HCT116 (cell line): ENCODE results near the gene BABAM2. TPM values are rescaled to one million over a fixed set of nuclear protein-coding genes. Genes with fewer than 3 reads are reported as not detected.

ENCODE experiments used
- ATAC-seq: fragments of 200-7000 bp; cut with Tn5 transposase; 2 replicates; pipeline ENCODE4 v1.9.1; 2020; ENCODE audit warnings: mild to moderate bottlenecking, moderate library complexity
- BruUV-seq: library from RNA; stranded (reverse); fragments of 400-500 nt; replicated peaks from 2 replicates; lab custom pipeline; 2021; lab: Mats Ljungman, UMichigan
- CTCF ChIA-PET: fragments of 300-600 bp; sonication (Branson Sonifier 250); formaldehyde crosslinking; loops from one replicate; lab custom pipeline; 2021; ENCODE audit warnings: antibody characterized with exemption; lab: Charles Lee
- POLR2A ChIA-PET: fragments of 300-600, 350-600 bp; sonication (Branson Sonifier 250); formaldehyde crosslinking; loops from one replicate; lab custom pipeline; 2021; ENCODE audit warnings: antibody characterized with exemption; lab: Charles Lee
- RAD21 ChIA-PET, 2 experiments: fragments of 300-600 bp; sonication (Branson Sonifier 250); formaldehyde crosslinking; loops; one replicate each; lab custom pipeline; 2023; ENCODE audit warnings: low total read pairs in 2 of 2; ENCODE audit not compliant: uncharacterized antibody in 2 of 2, unreplicated experiment in 2 of 2, low non-redundant PET in 1 of 2; lab: Charles Lee
- DNase-seq: peaks from one replicate; pipeline ENCODE4 v3.0.0-alpha.2; 2010; ENCODE audit warnings: low read depth, low spot score
- H2AFZ ChIP-seq: fragments of 200-600 bp; shearing (Covaris generic), sonication (generic); 2 replicates; pipeline ENCODE4 v1.6.1; 2017; ENCODE audit warnings: low read depth, mixed run types, mixed read lengths, antibody characterized with exemption, low read length; ENCODE audit not compliant: poor library complexity, severe bottlenecking
- H3K27ac ChIP-seq: 2 replicates; pipeline ENCODE4 v1.5.1; 2012; ENCODE audit warnings: low read depth, low read length
- H3K27me3 ChIP-seq: fragments of 200-600 bp; sonication (generic); 2 replicates; pipeline ENCODE4 v1.6.1; 2016; ENCODE audit warnings: mixed run types, low read length, mixed read lengths; ENCODE audit not compliant: insufficient read depth
- H3K36me3 ChIP-seq, 2 experiments: fragments of 200-500 bp in 1 of 2; fragments of 200-600 bp in 1 of 2; sonication (Bioruptor generic) in 1 of 2; sonication (generic) in 1 of 2; 2 replicates each; pipeline versions ENCODE4 v1.5.1 to v1.6.1; 2014 to 2016; ENCODE audit warnings: low read length in 2 of 2, inconsistent platforms in 1 of 2, mixed read lengths in 1 of 2, mixed run types in 1 of 2; ENCODE audit not compliant: insufficient read depth in 2 of 2, control insufficient read depth in 1 of 2
- H3K4me1 ChIP-seq, 2 experiments: fragments of 200-600 bp in 1 of 2; sonication (generic) in 1 of 2; 2 replicates each; pipeline versions ENCODE4 v1.5.1 to v1.6.1; 2012 to 2017; ENCODE audit warnings: low read length in 2 of 2, inconsistent platforms in 1 of 2, mild to moderate bottlenecking in 1 of 2, mixed read lengths in 1 of 2, mixed run types in 1 of 2, moderate library complexity in 1 of 2; ENCODE audit not compliant: insufficient read depth in 2 of 2, control insufficient read depth in 1 of 2
- H3K4me2 ChIP-seq: fragments of 200-600 bp; sonication (generic); 2 replicates; pipeline ENCODE4 v1.6.1; 2017; ENCODE audit warnings: mixed run types, low read length, mixed read lengths
- H3K4me3 ChIP-seq, 2 experiments: fragments of 200-600 bp in 1 of 2; sonication (generic) in 1 of 2; replicated peaks in 1 of 2; 2 replicates each; pipeline ENCODE4 v1.5.1; 2011 to 2016; ENCODE audit warnings: low read length in 2 of 2, control low read depth in 1 of 2, low read depth in 1 of 2, mild to moderate bottlenecking in 1 of 2, mixed read lengths in 1 of 2, mixed run types in 1 of 2
- H3K79me2 ChIP-seq: fragments of 200-600 bp; sonication (generic); 2 replicates; pipeline ENCODE4 v1.6.1; 2017; ENCODE audit warnings: mild to moderate bottlenecking, mixed run types, low read length, moderate library complexity, mixed read lengths; ENCODE audit not compliant: insufficient read depth
- H3K9ac ChIP-seq: fragments of 200-600 bp; sonication (generic); 2 replicates; pipeline ENCODE4 v1.6.1; 2016; ENCODE audit warnings: low read length, mixed read lengths
- H3K9me2 ChIP-seq: fragments of 200-600 bp; sonication (generic), shearing (Covaris generic); 2 replicates; pipeline ENCODE4 v1.6.1; 2017; ENCODE audit warnings: mixed run types, mild to moderate bottlenecking, moderate library complexity; ENCODE audit not compliant: insufficient read depth
- H3K9me3 ChIP-seq, 2 experiments: fragments of 200-500 bp in 1 of 2; fragments of 200-600 bp in 1 of 2; sonication (Bioruptor generic) in 1 of 2; sonication (generic) in 1 of 2; 2 replicates each; pipeline ENCODE4 v1.6.1; 2014 to 2017; ENCODE audit warnings: low read length in 2 of 2, mixed read lengths in 2 of 2, inconsistent platforms in 1 of 2, low read depth in 1 of 2, mild to moderate bottlenecking in 1 of 2, mixed run types in 1 of 2, moderate library complexity in 1 of 2; ENCODE audit not compliant: control insufficient read depth in 1 of 2, insufficient read depth in 1 of 2
- H4K20me1 ChIP-seq: fragments of 200-600 bp; sonication (generic), shearing (Covaris generic); 2 replicates; pipeline ENCODE4 v1.6.1; 2017; ENCODE audit warnings: mixed run types, mild to moderate bottlenecking, moderate library complexity; ENCODE audit not compliant: insufficient read depth
- JUND ChIP-seq: IDR thresholded peaks from 2 replicates; pipeline ENCODE4 v1.6.1; 2012
- POLR2AphosphoS5 ChIP-seq: IDR thresholded peaks from 2 replicates; pipeline ENCODE4 v1.6.1; 2011; ENCODE audit warnings: mild to moderate bottlenecking, low read depth, low read length, moderate library complexity
- TCF7L2 ChIP-seq: IDR thresholded peaks from 2 replicates; pipeline ENCODE4 v1.7.0; 2011; ENCODE audit warnings: borderline replicate concordance, inconsistent platforms; ENCODE audit not compliant: insufficient read depth, insufficient read length; ENCODE audit errors: extremely low read depth
- ZNF274 ChIP-seq: fragments of 200-500 bp; sonication (Bioruptor generic); IDR thresholded peaks from 2 replicates; pipeline ENCODE4 v1.6.1; 2014; ENCODE audit warnings: mild to moderate bottlenecking, low read depth, low read length, inconsistent platforms
- intact Hi-C: fragments of 100-400 bp; cut with micrococcal nuclease; formaldehyde crosslinking; loops from 2 replicates; pipeline ENCODE4 v1.10.0; 2022
- total RNA-seq: library from RNA; stranded (reverse); gene quantifications from one replicate; pipeline ENCODE4 v1.2.1, GENCODE V29; 2021; ENCODE audit not compliant: unreplicated experiment
- TF ChIP-seq, protein P1 (sequence below), 3 experiments: fragments of 200-600 bp in 1 of 3; sonication (generic) in 1 of 3; IDR thresholded peaks in 2 of 3; conservative IDR thresholded peaks in 1 of 3; 2 replicates each; pipeline ENCODE4 v1.5.1; 2012 to 2017; ENCODE audit warnings: low read depth in 2 of 3, low read length in 2 of 3, antibody characterized with exemption in 1 of 3, borderline replicate concordance in 1 of 3, control low read depth in 1 of 3, mild to moderate bottlenecking in 1 of 3, mixed read lengths in 1 of 3, mixed run types in 1 of 3, moderate library complexity in 1 of 3; ENCODE audit not compliant: insufficient read depth in 1 of 3
- TF ChIP-seq, protein P2 (sequence below): IDR thresholded peaks from 2 replicates; pipeline ENCODE4 v1.6.1; 2012; ENCODE audit warnings: low read depth
- TF ChIP-seq, protein P3 (sequence below): IDR thresholded peaks from 2 replicates; pipeline ENCODE4 v1.6.1; 2011; ENCODE audit warnings: mild to moderate bottlenecking, low read length, moderate library complexity; ENCODE audit not compliant: insufficient replicate concordance; ENCODE audit errors: extremely low read depth

BABAM2 gene
- total RNA-seq, 1 experiment from 2014 or later: 23.8 TPM

DNA sequence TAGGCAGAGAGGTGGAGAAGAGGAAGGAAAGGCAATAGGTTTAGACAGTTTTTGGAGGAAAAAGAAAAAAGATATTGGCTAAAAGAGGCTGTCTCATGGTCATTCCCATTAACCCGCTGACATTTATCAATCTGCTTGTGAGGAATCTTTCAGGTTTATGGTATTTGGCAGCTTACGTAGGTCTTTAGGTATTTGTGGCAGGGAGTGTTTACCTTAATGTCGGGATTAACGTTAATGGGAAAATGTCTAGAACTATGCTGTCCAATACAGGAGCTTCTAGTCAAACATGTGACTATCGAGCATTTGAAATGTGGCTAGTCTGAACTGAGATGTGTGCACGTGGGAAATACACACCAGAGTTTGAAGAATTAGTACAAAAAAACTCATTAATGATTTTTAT is 144.2 kb downstream of the BABAM2 start:
- no peak overlapping the region for H3K4me2 ChIP-seq
- CTCF ChIA-PET: no interaction called here
- no peaks in the 10 kb centered on the region for H4K20me1 ChIP-seq
- H3K79me2 ChIP-seq: no peaks in the 10 kb centered on the region
- H3K36me3 ChIP-seq: no peaks in the 10 kb centered on the region
- H3K27ac ChIP-seq: no peak overlapping the region
- BruUV-seq: no TSS peak
- H3K9ac ChIP-seq: no peak overlapping the region
- no peaks in the 10 kb centered on the region for H3K9me2 ChIP-seq
- DNase-seq: no peak
- H3K4me3 ChIP-seq: no peak overlapping the region
- ATAC-seq: no peak
- H3K9me3 ChIP-seq: no peaks in the 10 kb centered on the region
- TF ChIP-seq ZNF274 (no peak), POLR2AphosphoS5 (no peak), TCF7L2 (no peak), JUND (no peak)
- TF ChIP-seq, protein P1, sequence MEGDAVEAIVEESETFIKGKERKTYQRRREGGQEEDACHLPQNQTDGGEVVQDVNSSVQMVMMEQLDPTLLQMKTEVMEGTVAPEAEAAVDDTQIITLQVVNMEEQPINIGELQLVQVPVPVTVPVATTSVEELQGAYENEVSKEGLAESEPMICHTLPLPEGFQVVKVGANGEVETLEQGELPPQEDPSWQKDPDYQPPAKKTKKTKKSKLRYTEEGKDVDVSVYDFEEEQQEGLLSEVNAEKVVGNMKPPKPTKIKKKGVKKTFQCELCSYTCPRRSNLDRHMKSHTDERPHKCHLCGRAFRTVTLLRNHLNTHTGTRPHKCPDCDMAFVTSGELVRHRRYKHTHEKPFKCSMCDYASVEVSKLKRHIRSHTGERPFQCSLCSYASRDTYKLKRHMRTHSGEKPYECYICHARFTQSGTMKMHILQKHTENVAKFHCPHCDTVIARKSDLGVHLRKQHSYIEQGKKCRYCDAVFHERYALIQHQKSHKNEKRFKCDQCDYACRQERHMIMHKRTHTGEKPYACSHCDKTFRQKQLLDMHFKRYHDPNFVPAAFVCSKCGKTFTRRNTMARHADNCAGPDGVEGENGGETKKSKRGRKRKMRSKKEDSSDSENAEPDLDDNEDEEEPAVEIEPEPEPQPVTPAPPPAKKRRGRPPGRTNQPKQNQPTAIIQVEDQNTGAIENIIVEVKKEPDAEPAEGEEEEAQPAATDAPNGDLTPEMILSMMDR (IDR thresholded peaks at IDR 0.05 in 2 of 3, conservative IDR thresholded peaks at IDR 0.05 in 1 of 3; ENCODE audit: borderline replicate concordance in 1 of 3, insufficient read depth in 1 of 3, low read depth in 2 of 3, low read length in 2 of 3): no peak
- H3K4me1 ChIP-seq: no peaks in the 10 kb centered on the region
- no peak overlapping the region for H2AFZ ChIP-seq
- RAD21 ChIA-PET: no interaction called here
- POLR2A ChIA-PET: no interaction called here
- H3K27me3 ChIP-seq: no peaks in the 10 kb centered on the region
- intact Hi-C loops: no loop called here

DNA sequence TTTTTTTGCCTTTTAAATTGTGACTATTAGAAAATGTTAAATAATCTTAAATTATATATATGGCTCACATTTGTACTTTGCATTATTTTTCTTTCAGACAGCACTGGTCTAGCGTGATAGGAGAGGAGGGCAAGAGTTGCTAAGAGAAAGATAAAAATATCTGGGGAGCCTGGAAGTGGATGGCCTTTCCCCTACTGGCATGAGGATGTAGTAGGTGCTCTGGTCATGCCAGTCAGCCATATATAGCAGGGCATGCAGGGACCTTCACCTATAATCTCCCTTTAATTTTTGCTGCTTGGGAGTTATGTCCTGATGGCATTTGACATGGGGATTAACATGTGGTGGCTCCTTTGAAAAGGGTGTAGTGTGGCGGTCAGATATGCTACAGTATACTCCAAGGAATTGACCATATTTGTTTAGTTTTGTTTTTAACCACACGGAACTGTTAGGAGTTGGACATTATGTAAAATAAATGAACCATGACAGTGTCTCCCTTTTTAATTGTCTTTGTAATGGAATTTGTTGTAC is 144.7 kb downstream of the BABAM2 start:
- Histone ChIP-seq H3K9ac (no peak overlapping the region), H2AFZ (no peak overlapping the region), H3K36me3 (no peaks in the 10 kb centered on the region), H3K27me3 (no peaks in the 10 kb centered on the region), H3K9me2 (no peaks in the 10 kb centered on the region), H3K4me1 (no peaks in the 10 kb centered on the region), H3K27ac (no peak overlapping the region), H3K79me2 (no peaks in the 10 kb centered on the region), H4K20me1 (no peaks in the 10 kb centered on the region), H3K4me2 (no peak overlapping the region), H3K9me3 (no peaks in the 10 kb centered on the region), H3K4me3 (no peak overlapping the region)
- ChIA-PET CTCF (no interaction called here), RAD21 (no interaction called here), POLR2A (no interaction called here)
- no peak for ATAC-seq
- BruUV-seq: no TSS peak
- intact Hi-C loops: no loop called here
- no peak for DNase-seq
- TF ChIP-seq, protein P2, sequence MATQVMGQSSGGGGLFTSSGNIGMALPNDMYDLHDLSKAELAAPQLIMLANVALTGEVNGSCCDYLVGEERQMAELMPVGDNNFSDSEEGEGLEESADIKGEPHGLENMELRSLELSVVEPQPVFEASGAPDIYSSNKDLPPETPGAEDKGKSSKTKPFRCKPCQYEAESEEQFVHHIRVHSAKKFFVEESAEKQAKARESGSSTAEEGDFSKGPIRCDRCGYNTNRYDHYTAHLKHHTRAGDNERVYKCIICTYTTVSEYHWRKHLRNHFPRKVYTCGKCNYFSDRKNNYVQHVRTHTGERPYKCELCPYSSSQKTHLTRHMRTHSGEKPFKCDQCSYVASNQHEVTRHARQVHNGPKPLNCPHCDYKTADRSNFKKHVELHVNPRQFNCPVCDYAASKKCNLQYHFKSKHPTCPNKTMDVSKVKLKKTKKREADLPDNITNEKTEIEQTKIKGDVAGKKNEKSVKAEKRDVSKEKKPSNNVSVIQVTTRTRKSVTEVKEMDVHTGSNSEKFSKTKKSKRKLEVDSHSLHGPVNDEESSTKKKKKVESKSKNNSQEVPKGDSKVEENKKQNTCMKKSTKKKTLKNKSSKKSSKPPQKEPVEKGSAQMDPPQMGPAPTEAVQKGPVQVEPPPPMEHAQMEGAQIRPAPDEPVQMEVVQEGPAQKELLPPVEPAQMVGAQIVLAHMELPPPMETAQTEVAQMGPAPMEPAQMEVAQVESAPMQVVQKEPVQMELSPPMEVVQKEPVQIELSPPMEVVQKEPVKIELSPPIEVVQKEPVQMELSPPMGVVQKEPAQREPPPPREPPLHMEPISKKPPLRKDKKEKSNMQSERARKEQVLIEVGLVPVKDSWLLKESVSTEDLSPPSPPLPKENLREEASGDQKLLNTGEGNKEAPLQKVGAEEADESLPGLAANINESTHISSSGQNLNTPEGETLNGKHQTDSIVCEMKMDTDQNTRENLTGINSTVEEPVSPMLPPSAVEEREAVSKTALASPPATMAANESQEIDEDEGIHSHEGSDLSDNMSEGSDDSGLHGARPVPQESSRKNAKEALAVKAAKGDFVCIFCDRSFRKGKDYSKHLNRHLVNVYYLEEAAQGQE: no peak
- TF ChIP-seq, protein P1 (IDR thresholded peaks at IDR 0.05 in 2 of 3, conservative IDR thresholded peaks at IDR 0.05 in 1 of 3; ENCODE audit: borderline replicate concordance in 1 of 3, insufficient read depth in 1 of 3, low read depth in 2 of 3, low read length in 2 of 3): no peak
- TF ChIP-seq, protein P3, sequence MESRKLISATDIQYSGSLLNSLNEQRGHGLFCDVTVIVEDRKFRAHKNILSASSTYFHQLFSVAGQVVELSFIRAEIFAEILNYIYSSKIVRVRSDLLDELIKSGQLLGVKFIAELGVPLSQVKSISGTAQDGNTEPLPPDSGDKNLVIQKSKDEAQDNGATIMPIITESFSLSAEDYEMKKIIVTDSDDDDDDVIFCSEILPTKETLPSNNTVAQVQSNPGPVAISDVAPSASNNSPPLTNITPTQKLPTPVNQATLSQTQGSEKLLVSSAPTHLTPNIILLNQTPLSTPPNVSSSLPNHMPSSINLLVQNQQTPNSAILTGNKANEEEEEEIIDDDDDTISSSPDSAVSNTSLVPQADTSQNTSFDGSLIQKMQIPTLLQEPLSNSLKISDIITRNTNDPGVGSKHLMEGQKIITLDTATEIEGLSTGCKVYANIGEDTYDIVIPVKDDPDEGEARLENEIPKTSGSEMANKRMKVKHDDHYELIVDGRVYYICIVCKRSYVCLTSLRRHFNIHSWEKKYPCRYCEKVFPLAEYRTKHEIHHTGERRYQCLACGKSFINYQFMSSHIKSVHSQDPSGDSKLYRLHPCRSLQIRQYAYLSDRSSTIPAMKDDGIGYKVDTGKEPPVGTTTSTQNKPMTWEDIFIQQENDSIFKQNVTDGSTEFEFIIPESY: no peak
